ENCODE data around the gene NRP2. TPM values are rescaled to one million over a fixed set of nuclear protein-coding genes. Genes with fewer than 3 reads are reported as not detected.

The NRP2 gene
- total RNA-seq, 2 experiments from 2014 or later: 0.63 to 1.6 TPM

DNA sequence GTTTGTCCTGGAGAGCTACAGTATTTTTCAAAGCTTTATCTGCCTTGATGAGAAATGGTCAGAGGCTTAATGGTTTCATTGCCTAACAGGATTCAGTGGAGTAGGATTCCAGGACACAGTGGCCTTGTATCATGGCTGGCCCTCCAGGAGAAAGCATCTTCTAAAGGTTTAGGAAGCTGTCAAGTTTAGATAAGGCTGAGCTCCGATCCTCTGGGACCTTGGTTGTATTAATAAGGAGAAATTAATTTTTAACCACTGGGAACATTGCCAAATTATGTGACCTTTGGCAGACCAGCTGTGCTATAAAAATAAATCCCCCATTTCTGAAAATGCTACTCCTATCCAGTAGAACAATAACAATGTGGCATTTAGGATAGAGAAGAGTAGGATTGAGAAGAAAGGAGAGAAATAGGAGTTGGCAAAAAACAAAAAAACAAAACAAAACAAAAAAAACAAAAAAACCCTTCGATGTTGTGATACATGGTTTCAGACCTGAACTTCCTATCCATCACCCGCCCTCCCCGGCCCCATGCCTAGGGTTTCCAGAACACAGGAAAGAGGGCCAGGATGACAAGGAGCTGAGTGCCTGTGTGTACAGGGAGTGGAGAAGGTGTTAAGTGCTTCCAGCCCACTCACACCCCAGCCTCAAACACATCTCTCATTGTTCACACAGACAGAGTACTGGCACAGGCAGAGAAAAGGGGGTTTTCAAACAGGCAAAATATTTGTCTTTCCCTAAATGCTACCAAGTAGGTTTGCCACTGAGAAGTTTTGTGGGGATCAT, 6.3 kb downstream of the NRP2 start:
- no peak for ATAC-seq
- Mint-ChIP-seq H3K4me3 (no peak overlapping the region), H3K4me1 (ENCODE audit: low read depth) (peaks cover 9% of the 10 kb centered on the region), H3K27ac (no peak overlapping the region), H3K9me3 (no peaks in the 10 kb centered on the region), H3K27me3 (peaks cover 60% of the 10 kb centered on the region), H3K36me3 (ENCODE audit: low read depth) (no peaks in the 10 kb centered on the region)
- TF ChIP-seq, protein P1, sequence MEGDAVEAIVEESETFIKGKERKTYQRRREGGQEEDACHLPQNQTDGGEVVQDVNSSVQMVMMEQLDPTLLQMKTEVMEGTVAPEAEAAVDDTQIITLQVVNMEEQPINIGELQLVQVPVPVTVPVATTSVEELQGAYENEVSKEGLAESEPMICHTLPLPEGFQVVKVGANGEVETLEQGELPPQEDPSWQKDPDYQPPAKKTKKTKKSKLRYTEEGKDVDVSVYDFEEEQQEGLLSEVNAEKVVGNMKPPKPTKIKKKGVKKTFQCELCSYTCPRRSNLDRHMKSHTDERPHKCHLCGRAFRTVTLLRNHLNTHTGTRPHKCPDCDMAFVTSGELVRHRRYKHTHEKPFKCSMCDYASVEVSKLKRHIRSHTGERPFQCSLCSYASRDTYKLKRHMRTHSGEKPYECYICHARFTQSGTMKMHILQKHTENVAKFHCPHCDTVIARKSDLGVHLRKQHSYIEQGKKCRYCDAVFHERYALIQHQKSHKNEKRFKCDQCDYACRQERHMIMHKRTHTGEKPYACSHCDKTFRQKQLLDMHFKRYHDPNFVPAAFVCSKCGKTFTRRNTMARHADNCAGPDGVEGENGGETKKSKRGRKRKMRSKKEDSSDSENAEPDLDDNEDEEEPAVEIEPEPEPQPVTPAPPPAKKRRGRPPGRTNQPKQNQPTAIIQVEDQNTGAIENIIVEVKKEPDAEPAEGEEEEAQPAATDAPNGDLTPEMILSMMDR (IDR thresholded peaks at IDR 0.05): no peak
- DNase-seq: no peak
- intact Hi-C loops (cut with micrococcal nuclease): no loop called here
- ChIA-PET POLR2A (interaction anchor here (1.4 kb wide), 1 partner anchor 13 kb away, joined by 3 read pairs; no protein-coding TSS in a partner anchor), CTCF (interaction anchor here (1.1 to 1.5 kb wide), 2 partner anchors 13 to 198 kb away, joined by 3 to 4 read pairs; no protein-coding TSS in a partner anchor)

DNA sequence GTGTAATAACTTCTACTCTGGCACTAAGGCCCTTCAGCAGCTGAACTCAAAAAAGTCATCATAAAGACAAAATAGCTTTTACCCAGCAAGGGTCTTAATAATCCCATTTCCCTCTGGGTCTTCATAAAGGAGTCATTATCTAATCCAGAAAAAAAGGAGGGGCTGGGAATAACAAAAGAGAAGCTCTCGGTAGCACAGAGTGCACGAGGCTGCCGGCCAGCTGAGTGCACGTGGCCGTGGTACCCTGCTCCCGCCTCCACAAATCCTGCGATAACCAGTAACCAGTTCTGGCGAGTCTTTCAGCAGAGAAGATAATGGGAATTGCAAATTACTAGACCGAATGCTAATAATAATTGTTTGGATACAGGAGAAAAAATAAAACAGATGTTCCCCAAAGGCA, 7.5 kb downstream of the NRP2 start:
- H3K36me3 Mint-ChIP-seq (ENCODE audit: low read depth): no peaks in the 10 kb centered on the region
- no peaks in the 10 kb centered on the region for H3K9me3 Mint-ChIP-seq
- peaks cover 49% of the 10 kb centered on the region for H3K27me3 Mint-ChIP-seq
- ChIA-PET POLR2A (interaction anchor here (1.4 kb wide), 1 partner anchor 12 kb away, joined by 3 read pairs; no protein-coding TSS in a partner anchor), CTCF (no interaction called here)
- H3K4me3 Mint-ChIP-seq: no peak overlapping the region
- ATAC-seq (no peak), DNase-seq (no peak)
- peaks cover 9% of the 10 kb centered on the region for H3K4me1 Mint-ChIP-seq (ENCODE audit: low read depth)
- intact Hi-C loops (cut with micrococcal nuclease): no loop called here
- TF ChIP-seq, protein P1 (IDR thresholded peaks at IDR 0.05): no peak
- no peak overlapping the region for H3K27ac Mint-ChIP-seq

DNA sequence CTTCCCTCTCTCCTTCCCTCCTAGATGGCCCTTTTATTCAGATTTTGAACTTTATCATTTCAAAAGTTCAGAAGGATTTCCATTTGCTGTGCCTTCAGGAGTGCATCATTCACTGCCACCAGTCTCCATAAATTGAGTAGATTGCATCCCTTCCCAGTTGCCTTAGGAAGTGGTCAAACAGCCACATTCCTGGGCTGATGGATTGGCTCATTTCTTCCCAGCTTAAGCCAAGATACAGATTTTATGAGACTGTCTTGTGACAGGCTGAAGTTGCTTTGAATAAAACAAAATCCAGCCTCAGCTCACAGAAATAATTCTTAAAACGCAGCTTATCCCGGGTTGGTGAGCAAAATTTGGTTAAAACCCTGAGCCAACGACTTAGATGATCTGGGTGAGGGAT, 9.8 kb downstream of the NRP2 start:
- Mint-ChIP-seq H3K36me3 (ENCODE audit: low read depth) (no peaks in the 10 kb centered on the region), H3K27ac (no peak overlapping the region), H3K4me3 (no peak overlapping the region), H3K9me3 (no peaks in the 10 kb centered on the region), H3K27me3 (peaks cover 29% of the 10 kb centered on the region), H3K4me1 (ENCODE audit: low read depth) (no peaks in the 10 kb centered on the region)
- intact Hi-C loops (cut with micrococcal nuclease): no loop called here
- TF ChIP-seq, protein P1 (IDR thresholded peaks at IDR 0.05): no peak
- no peak for DNase-seq
- POLR2A ChIA-PET: no interaction called here
- CTCF ChIA-PET: no interaction called here
- no peak for ATAC-seq

DNA sequence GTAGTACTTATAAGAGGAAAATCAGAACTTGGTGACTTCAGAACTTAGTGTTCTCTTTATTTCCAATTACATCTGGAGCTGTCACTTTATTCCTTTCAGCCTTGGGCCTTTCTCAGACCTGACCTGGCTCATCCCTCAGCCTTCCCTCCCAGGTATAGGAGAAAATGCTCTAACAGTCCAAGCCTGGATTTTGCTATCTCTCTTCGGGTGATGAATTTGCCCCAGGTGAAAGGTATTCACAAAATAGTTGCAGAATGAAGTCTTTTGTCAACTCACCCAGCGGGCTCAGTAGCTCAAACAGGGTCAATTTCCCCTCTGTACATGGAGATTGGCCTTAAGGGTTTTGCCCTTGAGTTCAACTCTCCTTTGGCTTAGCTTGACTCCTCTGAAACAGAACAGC, 12.0 kb downstream of the NRP2 start:
- H3K27ac Mint-ChIP-seq: no peak overlapping the region
- no peak for DNase-seq
- TF ChIP-seq, protein P1 (IDR thresholded peaks at IDR 0.05): no peak
- H3K27me3 Mint-ChIP-seq: peaks cover 15% of the 10 kb centered on the region
- ChIA-PET POLR2A (no interaction called here), CTCF (interaction anchor here (1.4 to 1.9 kb wide), 2 partner anchors 15 to 232 kb away, joined by 3 to 5 read pairs; no protein-coding TSS in a partner anchor)
- no peaks in the 10 kb centered on the region for H3K36me3 Mint-ChIP-seq (ENCODE audit: low read depth)
- H3K9me3 Mint-ChIP-seq: no peaks in the 10 kb centered on the region
- H3K4me1 Mint-ChIP-seq (ENCODE audit: low read depth): no peaks in the 10 kb centered on the region
- intact Hi-C loops (cut with micrococcal nuclease): no loop called here
- H3K4me3 Mint-ChIP-seq: no peak overlapping the region
- ATAC-seq: no peak

DNA sequence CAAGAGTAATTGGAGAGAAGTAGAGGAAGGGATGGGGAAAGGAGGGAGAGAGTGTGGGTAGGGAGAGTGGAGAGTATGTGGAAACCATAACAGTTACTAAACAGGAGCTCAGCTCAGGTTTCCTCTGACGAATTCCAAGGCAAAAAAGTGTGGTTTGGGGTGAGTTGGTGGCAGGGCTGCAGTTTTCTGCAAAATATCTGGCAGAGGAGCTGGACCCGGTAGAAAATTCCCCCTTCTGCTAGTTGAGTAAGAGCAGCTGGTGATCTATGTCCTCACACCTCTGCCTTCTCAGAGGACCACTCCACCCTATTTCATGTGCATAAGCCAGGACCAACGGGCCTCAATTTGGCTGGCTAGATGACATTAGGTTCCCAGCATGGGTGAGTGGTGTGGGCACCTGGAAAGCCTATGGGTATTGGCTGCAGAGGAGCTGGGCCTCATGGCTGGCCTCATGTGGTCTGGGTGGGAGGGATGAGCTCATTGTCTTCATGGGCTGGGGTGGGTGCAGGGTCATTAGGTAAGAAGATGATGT, 13.2 kb downstream of the NRP2 start:
- ATAC-seq (no peak), DNase-seq (no peak)
- H3K4me3 Mint-ChIP-seq: no peak overlapping the region
- no peak overlapping the region for H3K27ac Mint-ChIP-seq
- H3K36me3 Mint-ChIP-seq (ENCODE audit: low read depth): no peaks in the 10 kb centered on the region
- ChIA-PET POLR2A (no interaction called here), CTCF (interaction anchor here (1.4 to 1.9 kb wide), 2 partner anchors 16 to 231 kb away, joined by 3 to 5 read pairs; no protein-coding TSS in a partner anchor)
- peaks cover 9% of the 10 kb centered on the region for H3K27me3 Mint-ChIP-seq
- TF ChIP-seq, protein P1 (IDR thresholded peaks at IDR 0.05): no peak
- intact Hi-C loops (cut with micrococcal nuclease): no loop called here
- peaks cover 4% of the 10 kb centered on the region for H3K4me1 Mint-ChIP-seq (ENCODE audit: low read depth)
- H3K9me3 Mint-ChIP-seq: no peaks in the 10 kb centered on the region
